ENCODE data around the gene RRP1.

Gene RRP1

GRCh38 chr21:43758811-43759210 lies 30.6 kb upstream of the RRP1 start:
- ChIA-PET POLR2A (ENCODE audit: low non-redundant PET) (no interaction called here), CTCF (interaction anchor here (1.0 kb wide), 1 partner anchor 10 kb away, joined by 3 read pairs; no protein-coding TSS in a partner anchor)
- no peak for TF ChIP-seq CTCF (conservative IDR thresholded peaks at IDR 0.05; ENCODE audit: low read depth)
- peak overlapping the region; percentile 94 for H3K27ac ChIP-seq
- no peak for DNase-seq (ENCODE audit: low spot score)

- TF ChIP-seq CTCF (conservative IDR thresholded peaks at IDR 0.05; ENCODE audit: low read depth): no peak
- H3K27ac ChIP-seq: peak overlapping the region; percentile 94
- POLR2A ChIA-PET (ENCODE audit: low non-redundant PET): no interaction called here
- CTCF ChIA-PET: interaction anchor here (1.0 kb wide), 1 partner anchor 10 kb away, joined by 3 read pairs; no protein-coding TSS in a partner anchor
- no peak for DNase-seq (ENCODE audit: low spot score)
These were observed 29.7 kb upstream of the RRP1 start for GRCh38 chr21:43759651-43760050.

- CTCF ChIA-PET: no interaction called here
- no peak for TF ChIP-seq CTCF (conservative IDR thresholded peaks at IDR 0.05; ENCODE audit: low read depth)
These were observed 28.9 kb upstream of the RRP1 start for GRCh38 chr21:43760391-43760958.

GRCh38 chr21:43761886-43762285 lies 27.5 kb upstream of the RRP1 start:
- ChIA-PET POLR2A (ENCODE audit: low non-redundant PET) (no interaction called here), CTCF (interaction anchor here (0.8 kb wide), 1 partner anchor 25 kb away, joined by 3 read pairs; no protein-coding TSS in a partner anchor)

More at GRCh38 chr21:43760391-43760958, 28.9 kb upstream of the RRP1 start:
- H3K27ac ChIP-seq: peak overlapping the region; percentile 94
- no peak for DNase-seq (ENCODE audit: low spot score)
- POLR2A ChIA-PET (ENCODE audit: low non-redundant PET): no interaction called here

GRCh38 chr21:43762303-43763128 lies 26.9 kb upstream of the RRP1 start:
- peak; percentile 71 for DNase-seq (ENCODE audit: low spot score)
- TF ChIP-seq CTCF (conservative IDR thresholded peaks at IDR 0.05; ENCODE audit: low read depth): no peak
- H3K27ac ChIP-seq: peak overlapping the region; percentile 94
- ChIA-PET CTCF (interaction anchor here (0.8 kb wide), 1 partner anchor 26 kb away, joined by 3 read pairs; no protein-coding TSS in a partner anchor), POLR2A (ENCODE audit: low non-redundant PET) (no interaction called here)

More at GRCh38 chr21:43761886-43762285, 27.5 kb upstream of the RRP1 start:
- TF ChIP-seq CTCF (conservative IDR thresholded peaks at IDR 0.05; ENCODE audit: low read depth): no peak
- peak overlapping the region; percentile 94 for H3K27ac ChIP-seq
- DNase-seq (ENCODE audit: low spot score): no peak

GRCh38 chr21:43763901-43764523 lies 25.4 kb upstream of the RRP1 start:
- H3K27ac ChIP-seq: peak overlapping the region; percentile 94
- ChIA-PET CTCF (interaction anchor here (0.6 kb wide), 1 partner anchor 212 kb away, joined by 3 read pairs; no protein-coding TSS in a partner anchor), POLR2A (ENCODE audit: low non-redundant PET) (no interaction called here)
- no peak for DNase-seq (ENCODE audit: low spot score)
- TF ChIP-seq CTCF (conservative IDR thresholded peaks at IDR 0.05; ENCODE audit: low read depth): no peak

Data from RWPE1 (cell line).